Measurements from ENCODE around the gene CLEC4M.

DNA sequence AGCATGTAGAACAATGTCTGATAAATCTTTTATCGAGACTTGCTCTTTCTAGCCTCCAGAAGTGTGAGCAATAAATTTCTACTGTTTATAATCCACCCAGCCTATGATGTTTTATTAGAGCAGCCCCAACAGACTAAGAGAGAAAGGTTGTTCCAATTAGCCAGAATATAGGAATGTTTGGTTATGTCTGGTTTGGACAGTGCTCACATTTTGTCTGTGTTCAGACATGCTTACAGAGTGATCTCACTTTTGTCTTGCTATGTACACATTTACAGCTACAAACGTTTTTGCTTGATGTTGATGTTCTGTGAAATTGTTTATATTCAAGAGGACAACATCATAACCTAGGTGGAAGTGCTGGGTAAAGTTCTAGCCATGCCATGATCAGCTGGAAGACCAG, 48.9 kb downstream of the CLEC4M start:
- TF ChIP-seq SIN3A (IDR thresholded peaks at IDR 0.05; ENCODE audit: borderline replicate concordance, insufficient read depth, low read length) (no peak), POLR2AphosphoS5 (IDR thresholded peaks at IDR 0.05; ENCODE audit: low read depth, low read length) (no peak), TAF1 (IDR thresholded peaks at IDR 0.05; ENCODE audit: borderline replicate concordance, insufficient read depth, low read length) (no peak)
